Measurements from ENCODE around the gene LPAR3. TPM values are rescaled to one million over a fixed set of nuclear protein-coding genes. Genes with fewer than 3 reads are reported as not detected.

LPAR3 gene, protein sequence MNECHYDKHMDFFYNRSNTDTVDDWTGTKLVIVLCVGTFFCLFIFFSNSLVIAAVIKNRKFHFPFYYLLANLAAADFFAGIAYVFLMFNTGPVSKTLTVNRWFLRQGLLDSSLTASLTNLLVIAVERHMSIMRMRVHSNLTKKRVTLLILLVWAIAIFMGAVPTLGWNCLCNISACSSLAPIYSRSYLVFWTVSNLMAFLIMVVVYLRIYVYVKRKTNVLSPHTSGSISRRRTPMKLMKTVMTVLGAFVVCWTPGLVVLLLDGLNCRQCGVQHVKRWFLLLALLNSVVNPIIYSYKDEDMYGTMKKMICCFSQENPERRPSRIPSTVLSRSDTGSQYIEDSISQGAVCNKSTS
- polyA plus RNA-seq, result 1.1 TPM
- long read RNA-seq, donor 1, result 0 reads
- long read RNA-seq, donor 2, result 0 reads
- long read RNA-seq, donor 3, result 0 reads
- long read RNA-seq, donor 4, result 0 reads
- long read RNA-seq, donor 5, result 0 reads
- long read RNA-seq, donor 6, result 0 reads
- long read RNA-seq, donor 7, result 0 reads
- long read RNA-seq, donor 8, result 0 reads
- long read RNA-seq, donor 9, partial matches to known transcripts, result 0 of 1 reads
- long read RNA-seq, donor 9, other reads (novel, unspliced or antisense), result 0 of 1 reads
- long read RNA-seq, donor 10, result 0 reads
- long read RNA-seq, donor 11, partial matches to known transcripts, result 0 of 1 reads
- long read RNA-seq, donor 11, other reads (novel, unspliced or antisense), result 0 of 1 reads

GRCh38 chr1:84892705-84893618 lies at the start of gene LPAR3:
Gene LPAR3 (minus strand): TSS chr1:84893206. CDS start chr1:84866120, 27,086 bp downstream.
- Histone ChIP-seq H3K27ac (ENCODE audit: low read length) (no peak within 1 kb of the TSS), H3K4me1 (ENCODE audit: control insufficient read depth, insufficient read depth, low read length) (no peaks in the 10 kb centered on the region), H3K4me3 (ENCODE audit: low read length) (peak within 1 kb of the TSS; percentile 27), H3K36me3 (ENCODE audit: control insufficient read depth, insufficient read depth, low read length) (no peaks in the 10 kb centered on the region), H3K9me3 (ENCODE audit: control insufficient read depth, low read depth, low read length) (no peaks in the 10 kb centered on the region), H3K27me3 (ENCODE audit: control insufficient read depth, insufficient read depth, low read length) (peaks cover 47% of the 10 kb centered on the region)
- DNase-seq, result peak in 1 of 2 donors; percentile 42
- no CpG with 5 or more reads among the region's 93 CpGs for WGBS (ENCODE audit: insufficient coverage, low lambda C conversion rate)

DNA sequence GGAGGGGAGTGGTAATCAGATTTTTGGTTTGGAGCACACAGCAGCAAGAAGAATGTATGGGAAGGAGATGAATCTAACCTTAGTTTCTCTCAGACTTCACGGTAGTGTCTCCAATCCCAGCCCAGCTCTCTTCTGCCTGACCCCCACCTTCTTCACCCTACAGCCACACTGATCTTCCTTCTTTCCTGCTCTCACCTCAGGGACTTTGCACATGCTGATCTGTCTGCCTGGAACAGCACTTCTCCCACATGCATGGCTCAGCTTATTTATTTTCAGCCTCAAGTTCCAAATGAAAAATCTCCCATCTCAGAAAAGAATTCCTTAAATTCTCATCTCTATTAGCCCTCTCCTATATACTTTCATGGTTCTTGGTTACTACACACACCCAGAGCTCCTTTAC lies 48.8 kb upstream of the LPAR3 start:
- Histone ChIP-seq H3K36me3 (ENCODE audit: control insufficient read depth, insufficient read depth, low read length) (no peaks in the 10 kb centered on the region), H3K4me1 (ENCODE audit: control insufficient read depth, insufficient read depth, low read length) (no peaks in the 10 kb centered on the region), H3K4me3 (ENCODE audit: low read length) (no peak overlapping the region), H3K27me3 (ENCODE audit: control insufficient read depth, insufficient read depth, low read length) (peaks cover 2% of the 10 kb centered on the region), H3K9me3 (ENCODE audit: control insufficient read depth, low read depth, low read length) (no peaks in the 10 kb centered on the region), H3K27ac (ENCODE audit: low read length) (no peak overlapping the region)
- WGBS (ENCODE audit: insufficient coverage, low lambda C conversion rate), result no CpG with 5 or more reads among the region's 1 CpG
- DNase-seq, result no peak

DNA sequence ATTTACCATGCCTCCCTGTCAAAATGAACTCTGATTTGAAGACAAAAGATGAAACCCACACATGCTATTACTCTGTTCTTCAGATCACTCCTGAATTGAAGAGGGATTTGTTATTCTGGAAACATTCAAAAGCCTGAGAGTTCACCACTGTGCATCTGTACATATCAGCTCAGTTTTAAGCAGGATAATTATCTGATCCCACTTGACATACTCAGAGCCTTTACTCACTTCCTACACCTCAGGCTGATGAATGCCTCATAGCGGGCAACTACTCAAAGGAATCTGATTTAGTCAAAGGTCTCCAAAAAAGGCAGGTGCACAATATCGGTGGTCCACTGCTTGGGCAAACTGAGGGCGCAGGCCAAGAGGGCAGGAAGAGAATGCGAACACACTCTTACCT lies 47.5 kb upstream of the LPAR3 start:
- H3K27me3 ChIP-seq (ENCODE audit: control insufficient read depth, insufficient read depth, low read length), result peaks cover 2% of the 10 kb centered on the region
- H3K4me3 ChIP-seq (ENCODE audit: low read length), result no peak overlapping the region
- no peaks in the 10 kb centered on the region for H3K4me1 ChIP-seq (ENCODE audit: control insufficient read depth, insufficient read depth, low read length)
- no peak for DNase-seq
- H3K27ac ChIP-seq (ENCODE audit: low read length), result no peak overlapping the region
- H3K9me3 ChIP-seq (ENCODE audit: control insufficient read depth, low read depth, low read length), result no peaks in the 10 kb centered on the region
- 87% methylated on average over 3 of the region's 4 CpGs for WGBS (ENCODE audit: insufficient coverage, low lambda C conversion rate)
- no peaks in the 10 kb centered on the region for H3K36me3 ChIP-seq (ENCODE audit: control insufficient read depth, insufficient read depth, low read length)

- no peaks in the 10 kb centered on the region for H3K9me3 ChIP-seq (ENCODE audit: control insufficient read depth, low read depth, low read length)
- peaks cover 2% of the 10 kb centered on the region for H3K27me3 ChIP-seq (ENCODE audit: control insufficient read depth, insufficient read depth, low read length)
- no peak overlapping the region for H3K4me3 ChIP-seq (ENCODE audit: low read length)
- no CpG with 5 or more reads among the region's 11 CpGs for WGBS (ENCODE audit: insufficient coverage, low lambda C conversion rate)
- no peak for DNase-seq
- H3K27ac ChIP-seq (ENCODE audit: low read length), result no peak overlapping the region
- no peaks in the 10 kb centered on the region for H3K4me1 ChIP-seq (ENCODE audit: control insufficient read depth, insufficient read depth, low read length)
- H3K36me3 ChIP-seq (ENCODE audit: control insufficient read depth, insufficient read depth, low read length), result no peaks in the 10 kb centered on the region
Measured at GRCh38 chr1:84939761-84940160, 46.8 kb upstream of the LPAR3 start.

DNA sequence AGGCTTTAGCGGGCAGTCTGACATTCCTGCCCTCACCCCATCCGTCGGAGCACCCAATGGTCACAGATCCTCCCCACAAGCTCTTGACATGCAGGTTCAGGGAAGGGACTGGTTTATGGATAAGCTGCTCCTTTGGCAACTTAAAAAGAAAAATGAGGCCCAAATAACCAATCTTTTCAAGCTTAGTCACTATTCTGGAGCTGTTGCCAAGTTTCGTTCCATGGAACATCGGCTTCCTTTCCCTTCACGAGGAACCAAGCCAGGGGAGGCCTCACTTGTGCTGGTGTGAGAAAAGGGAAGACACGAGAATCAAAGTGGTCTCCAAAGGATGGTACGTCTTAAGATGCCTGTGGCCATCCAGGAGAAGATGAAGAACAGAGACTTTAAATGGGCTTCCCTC lies 46.1 kb upstream of the LPAR3 start:
- Histone ChIP-seq H3K4me3 (ENCODE audit: low read length) (no peak overlapping the region), H3K27ac (ENCODE audit: low read length) (no peak overlapping the region), H3K4me1 (ENCODE audit: control insufficient read depth, insufficient read depth, low read length) (no peaks in the 10 kb centered on the region), H3K27me3 (ENCODE audit: control insufficient read depth, insufficient read depth, low read length) (peaks cover 2% of the 10 kb centered on the region), H3K9me3 (ENCODE audit: control insufficient read depth, low read depth, low read length) (no peaks in the 10 kb centered on the region), H3K36me3 (ENCODE audit: control insufficient read depth, insufficient read depth, low read length) (no peaks in the 10 kb centered on the region)
- WGBS (ENCODE audit: insufficient coverage, low lambda C conversion rate), result no CpG with 5 or more reads among the region's 8 CpGs
- DNase-seq, result no peak

GRCh38 chr1:84936116-84936810 lies 43.3 kb upstream of the LPAR3 start:
- Histone ChIP-seq H3K4me1 (ENCODE audit: control insufficient read depth, insufficient read depth, low read length) (peaks cover 5% of the 10 kb centered on the region), H3K27ac (ENCODE audit: low read length) (no peak overlapping the region), H3K4me3 (ENCODE audit: low read length) (no peak overlapping the region), H3K36me3 (ENCODE audit: control insufficient read depth, insufficient read depth, low read length) (no peaks in the 10 kb centered on the region), H3K27me3 (ENCODE audit: control insufficient read depth, insufficient read depth, low read length) (no peaks in the 10 kb centered on the region), H3K9me3 (ENCODE audit: control insufficient read depth, low read depth, low read length) (no peaks in the 10 kb centered on the region)
- DNase-seq, result peak; percentile 50 to 56
- WGBS (ENCODE audit: insufficient coverage, low lambda C conversion rate), result no CpG with 5 or more reads among the region's 5 CpGs

GRCh38 chr1:84933011-84933611 lies 40.1 kb upstream of the LPAR3 start:
- Histone ChIP-seq H3K9me3 (ENCODE audit: control insufficient read depth, low read depth, low read length) (no peaks in the 10 kb centered on the region), H3K36me3 (ENCODE audit: control insufficient read depth, insufficient read depth, low read length) (no peaks in the 10 kb centered on the region), H3K27me3 (ENCODE audit: control insufficient read depth, insufficient read depth, low read length) (no peaks in the 10 kb centered on the region), H3K27ac (ENCODE audit: low read length) (peak overlapping the region; percentile 69), H3K4me1 (ENCODE audit: control insufficient read depth, insufficient read depth, low read length) (peaks cover 5% of the 10 kb centered on the region), H3K4me3 (ENCODE audit: low read length) (no peak overlapping the region)
- 100% methylated on average over 2 of the region's 7 CpGs for WGBS (ENCODE audit: insufficient coverage, low lambda C conversion rate)
- peak; percentile 58 to 83 for DNase-seq

GRCh38 chr1:84930831-84931230 lies 37.8 kb upstream of the LPAR3 start:
- Histone ChIP-seq H3K27ac (ENCODE audit: low read length) (no peak overlapping the region), H3K27me3 (ENCODE audit: control insufficient read depth, insufficient read depth, low read length) (no peaks in the 10 kb centered on the region), H3K4me3 (ENCODE audit: low read length) (no peak overlapping the region), H3K9me3 (ENCODE audit: control insufficient read depth, low read depth, low read length) (no peaks in the 10 kb centered on the region), H3K4me1 (ENCODE audit: control insufficient read depth, insufficient read depth, low read length) (peaks cover 5% of the 10 kb centered on the region), H3K36me3 (ENCODE audit: control insufficient read depth, insufficient read depth, low read length) (no peaks in the 10 kb centered on the region)
- no CpG with 5 or more reads among the region's 2 CpGs for WGBS (ENCODE audit: insufficient coverage, low lambda C conversion rate)
- no peak for DNase-seq

DNA sequence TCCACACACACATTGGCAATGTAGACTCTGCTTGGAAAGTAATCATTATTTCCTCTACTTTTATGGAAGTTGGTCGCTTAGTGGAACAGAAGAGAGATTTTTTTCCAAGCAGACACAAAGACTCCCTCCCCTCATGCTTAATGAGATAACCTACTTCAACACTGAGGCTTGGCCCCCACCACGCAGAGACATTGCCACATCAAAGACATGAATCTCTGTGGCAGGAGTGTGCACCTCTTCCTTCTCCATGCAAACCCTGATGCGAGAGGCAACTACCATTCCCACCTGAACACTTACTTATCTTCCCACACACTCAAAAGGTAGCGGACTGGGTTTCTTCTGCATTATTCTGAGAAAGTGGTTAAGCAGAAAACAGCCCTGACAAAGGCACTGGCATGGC lies 37.3 kb upstream of the LPAR3 start:
- H3K4me3 ChIP-seq (ENCODE audit: low read length), result no peak overlapping the region
- WGBS (ENCODE audit: insufficient coverage, low lambda C conversion rate), result no CpG with 5 or more reads among the region's 4 CpGs
- H3K9me3 ChIP-seq (ENCODE audit: control insufficient read depth, low read depth, low read length), result no peaks in the 10 kb centered on the region
- H3K27ac ChIP-seq (ENCODE audit: low read length), result no peak overlapping the region
- H3K4me1 ChIP-seq (ENCODE audit: control insufficient read depth, insufficient read depth, low read length), result peaks cover 5% of the 10 kb centered on the region
- H3K36me3 ChIP-seq (ENCODE audit: control insufficient read depth, insufficient read depth, low read length), result no peaks in the 10 kb centered on the region
- no peak for DNase-seq
- no peaks in the 10 kb centered on the region for H3K27me3 ChIP-seq (ENCODE audit: control insufficient read depth, insufficient read depth, low read length)
